CD4-positive, alpha-beta T cell (primary cell): ENCODE measurements around the gene CEBPE. TPM values are rescaled to one million over a fixed set of nuclear protein-coding genes. Genes with fewer than 3 reads are reported as not detected.

Source experiments
- ATAC-seq: fragments of 200-7000 bp; cut with Tn5 transposase; one replicate; pipeline ENCODE4 v1.10.0; 2022; ENCODE audit warnings: mild to moderate bottlenecking; ENCODE audit not compliant: poor library complexity
- CTCF ChIA-PET: fragments of 350-600 bp; sonication (Branson Sonifier 250); formaldehyde crosslinking; loops from one replicate; lab custom pipeline; 2021; ENCODE audit warnings: antibody characterized with exemption, inconsistent platforms; lab: Charles Lee
- POLR2A ChIA-PET: fragments of 350-600 bp; sonication (Branson Sonifier 250); formaldehyde crosslinking; loops from one replicate; lab custom pipeline; 2021; ENCODE audit warnings: antibody characterized with exemption, inconsistent platforms; lab: Charles Lee
- DNase-seq, 14 experiments: peaks; one replicate each; pipeline ENCODE4 v3.0.0-alpha.2; 2013 to 2020; ENCODE audit warnings: mixed read lengths in 2 of 14
- H3K27ac ChIP-seq, 2 donors: one replicate each; pipeline versions ENCODE4 v1.5.1 to v1.7.0; 2013; ENCODE audit warnings: low read length in 2 of 2, low read depth in 1 of 2, mild to moderate bottlenecking in 1 of 2
- H3K27me3 ChIP-seq, 2 experiments: 1 replicate in 1 of 2; 2 replicates in 1 of 2; pipeline versions ENCODE4 v1.6.1 to v1.7.0; 2013; ENCODE audit warnings: low read length in 2 of 2, control low read depth in 1 of 2, mild to moderate bottlenecking in 1 of 2, moderate library complexity in 1 of 2; ENCODE audit not compliant: insufficient read depth in 2 of 2, control insufficient read depth in 1 of 2
- H3K36me3 ChIP-seq: one replicate; pipeline ENCODE4 v1.6.1; 2013; ENCODE audit warnings: low read length, control low read depth; ENCODE audit not compliant: insufficient read depth
- H3K4me1 ChIP-seq: one replicate; pipeline ENCODE4 v1.6.1; 2013; ENCODE audit warnings: low read length, control low read depth; ENCODE audit not compliant: insufficient read depth
- H3K4me3 ChIP-seq: one replicate; pipeline ENCODE4 v1.5.1; 2013; ENCODE audit warnings: mild to moderate bottlenecking, low read length, moderate library complexity
- H3K9me3 ChIP-seq, 2 experiments: 1 replicate in 1 of 2; 2 replicates in 1 of 2; pipeline versions ENCODE4 v1.6.1 to v1.7.0; 2013; ENCODE audit warnings: low read length in 2 of 2, mild to moderate bottlenecking in 2 of 2, control low read depth in 1 of 2, moderate library complexity in 1 of 2; ENCODE audit not compliant: control insufficient read depth in 1 of 2, insufficient read depth in 1 of 2
- H3K27ac Mint-ChIP-seq: one replicate; pipeline ENCODE4 v1.8.0; 2020; ENCODE audit warnings: mixed read lengths
- H3K27me3 Mint-ChIP-seq: one replicate; pipeline ENCODE4 v1.8.0; 2021; ENCODE audit warnings: mixed read lengths
- H3K36me3 Mint-ChIP-seq: one replicate; pipeline ENCODE4 v1.8.0; 2021; ENCODE audit warnings: low read depth, mixed read lengths
- H3K4me1 Mint-ChIP-seq: one replicate; pipeline ENCODE4 v1.8.0; 2021; ENCODE audit warnings: low read depth, mixed read lengths
- H3K4me3 Mint-ChIP-seq: one replicate; pipeline ENCODE4 v1.8.0; 2020; ENCODE audit warnings: mild to moderate bottlenecking, mixed read lengths
- H3K9me3 Mint-ChIP-seq: one replicate; pipeline ENCODE4 v1.8.0; 2020; ENCODE audit warnings: mixed read lengths
- intact Hi-C, 2 experiments: fragments of 100-400 bp; cut with DNase I in 1 of 2; cut with micrococcal nuclease in 1 of 2; formaldehyde crosslinking; loops; one replicate each; pipeline versions ENCODE4 v1.15.1 to v1.9.0; 2023 to 2025; cut with DNase I, micrococcal nuclease
- total RNA-seq, 174 experiments: library from RNA in 2 of 174; stranded (reverse) in 2 of 174; gene quantifications; one replicate each; pipeline ENCODE4 v1.2.3 and lab custom pipeline; 2021 to 2026
- TF ChIP-seq, protein P1 (sequence below): fragments of 200-600 bp; IDR thresholded peaks from one replicate; pipeline ENCODE4 v1.8.0; 2022; ENCODE audit warnings: antibody characterized with exemption, mild to moderate bottlenecking

CEBPE gene
- total RNA-seq, 2 experiments from 2014 or later = not detected

DNA sequence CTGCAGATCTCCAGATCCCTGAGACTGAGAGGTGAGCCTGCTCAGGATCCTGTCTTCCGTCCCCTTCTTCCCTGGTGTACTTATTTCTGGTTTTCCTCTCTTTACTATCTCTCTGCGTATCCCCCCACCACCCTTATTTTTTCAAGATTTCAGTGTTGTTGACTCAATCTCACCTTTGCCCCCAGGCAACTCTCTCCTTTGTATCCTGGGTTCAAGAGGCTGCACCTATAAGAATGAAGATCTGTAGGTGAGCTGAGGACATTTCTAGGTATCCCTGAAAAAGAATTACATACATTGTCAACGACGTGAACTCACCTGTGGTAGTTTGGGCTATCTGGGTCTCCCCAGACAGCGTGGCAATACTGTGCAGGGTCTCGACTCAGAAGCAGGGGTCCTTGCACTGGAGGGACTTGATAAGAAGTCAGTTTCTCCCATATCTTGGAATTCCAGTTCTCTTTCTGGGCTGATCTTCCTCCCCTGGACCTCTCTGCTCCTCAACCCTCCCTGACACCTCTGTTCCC, 14.9 kb downstream of the CEBPE start:
- Mint-ChIP-seq H3K9me3 (no peaks in the 10 kb centered on the region), H3K36me3 (peaks cover 7% of the 10 kb centered on the region), H3K27ac (no peak overlapping the region), H3K4me1 (peaks cover 14% of the 10 kb centered on the region), H3K27me3 (no peaks in the 10 kb centered on the region), H3K4me3 (no peak overlapping the region)
- POLR2A ChIA-PET = no interaction called here
- H3K4me1 ChIP-seq = no peaks in the 10 kb centered on the region
- peaks cover 4% of the 10 kb centered on the region for H3K36me3 ChIP-seq
- no peaks in the 10 kb centered on the region for H3K9me3 ChIP-seq
- TF ChIP-seq, protein P1, sequence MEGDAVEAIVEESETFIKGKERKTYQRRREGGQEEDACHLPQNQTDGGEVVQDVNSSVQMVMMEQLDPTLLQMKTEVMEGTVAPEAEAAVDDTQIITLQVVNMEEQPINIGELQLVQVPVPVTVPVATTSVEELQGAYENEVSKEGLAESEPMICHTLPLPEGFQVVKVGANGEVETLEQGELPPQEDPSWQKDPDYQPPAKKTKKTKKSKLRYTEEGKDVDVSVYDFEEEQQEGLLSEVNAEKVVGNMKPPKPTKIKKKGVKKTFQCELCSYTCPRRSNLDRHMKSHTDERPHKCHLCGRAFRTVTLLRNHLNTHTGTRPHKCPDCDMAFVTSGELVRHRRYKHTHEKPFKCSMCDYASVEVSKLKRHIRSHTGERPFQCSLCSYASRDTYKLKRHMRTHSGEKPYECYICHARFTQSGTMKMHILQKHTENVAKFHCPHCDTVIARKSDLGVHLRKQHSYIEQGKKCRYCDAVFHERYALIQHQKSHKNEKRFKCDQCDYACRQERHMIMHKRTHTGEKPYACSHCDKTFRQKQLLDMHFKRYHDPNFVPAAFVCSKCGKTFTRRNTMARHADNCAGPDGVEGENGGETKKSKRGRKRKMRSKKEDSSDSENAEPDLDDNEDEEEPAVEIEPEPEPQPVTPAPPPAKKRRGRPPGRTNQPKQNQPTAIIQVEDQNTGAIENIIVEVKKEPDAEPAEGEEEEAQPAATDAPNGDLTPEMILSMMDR = no peak
- no peaks in the 10 kb centered on the region for H3K27me3 ChIP-seq
- no peak overlapping the region for H3K4me3 ChIP-seq
- no peak for ATAC-seq
- CTCF ChIA-PET = interaction anchor here (0.6 to 1.5 kb wide), 3 partner anchors 16 to 195 kb away, joined by 3 to 4 read pairs (median 4); no protein-coding TSS in a partner anchor
- no peak overlapping the region for H3K27ac ChIP-seq
- DNase-seq = no peak
- intact Hi-C loops = no loop called here

DNA sequence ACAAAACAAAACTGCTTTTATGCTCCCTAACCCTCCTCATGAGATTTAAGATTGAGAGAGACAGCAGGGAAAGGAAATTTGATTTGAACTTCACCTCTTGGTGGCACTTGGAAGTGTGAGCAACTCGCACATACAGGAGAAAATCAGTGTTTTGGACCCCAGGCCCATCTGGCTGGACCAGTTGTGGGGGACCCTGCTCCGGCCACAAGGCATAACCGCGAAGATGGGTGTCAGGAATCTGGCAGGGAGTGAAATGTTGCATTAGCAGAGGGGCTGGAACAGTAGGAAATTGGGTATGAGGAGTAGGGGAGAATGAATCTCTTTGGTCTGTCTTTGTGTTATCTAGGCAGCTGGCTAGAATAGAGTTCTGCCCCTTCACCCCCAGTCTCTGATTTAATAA, 15.5 kb downstream of the CEBPE start:
- Mint-ChIP-seq H3K4me3 (no peak overlapping the region), H3K9me3 (no peaks in the 10 kb centered on the region), H3K27ac (no peak overlapping the region), H3K36me3 (peaks cover 12% of the 10 kb centered on the region), H3K27me3 (no peaks in the 10 kb centered on the region), H3K4me1 (peaks cover 16% of the 10 kb centered on the region)
- Histone ChIP-seq H3K9me3 (no peaks in the 10 kb centered on the region), H3K4me1 (no peaks in the 10 kb centered on the region), H3K36me3 (peaks cover 9% of the 10 kb centered on the region), H3K4me3 (no peak overlapping the region), H3K27me3 (no peaks in the 10 kb centered on the region), H3K27ac (no peak overlapping the region)
- intact Hi-C loops = no loop called here
- TF ChIP-seq, protein P1 = no peak
- ChIA-PET CTCF (interaction anchor here (0.6 to 1.5 kb wide), 3 partner anchors 17 to 196 kb away, joined by 3 to 4 read pairs (median 4); no protein-coding TSS in a partner anchor), POLR2A (no interaction called here)
- DNase-seq (no peak), ATAC-seq (no peak)

DNA sequence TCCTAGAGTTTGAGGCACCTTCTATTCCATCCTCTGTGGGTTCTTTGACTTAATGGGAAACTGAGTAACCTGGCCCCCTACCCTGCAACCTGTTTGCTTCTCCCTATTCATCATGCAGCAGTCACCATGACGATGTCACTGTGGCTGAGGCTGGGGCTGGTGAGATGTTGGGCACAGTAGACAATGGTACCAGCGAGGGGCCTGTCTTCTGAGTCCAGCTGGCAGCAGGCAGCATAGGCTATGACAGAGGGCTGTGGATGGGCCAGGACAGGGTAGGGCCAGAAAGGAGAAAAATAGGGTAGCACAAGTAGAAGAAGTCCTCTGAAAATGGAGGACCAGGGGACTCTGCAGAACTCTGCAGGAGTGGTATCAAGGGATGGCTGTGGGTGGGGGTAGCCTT, 16.3 kb downstream of the CEBPE start:
- no peaks in the 10 kb centered on the region for H3K27me3 Mint-ChIP-seq
- Histone ChIP-seq H3K4me1 (peaks cover 2% of the 10 kb centered on the region), H3K27me3 (no peaks in the 10 kb centered on the region), H3K36me3 (peaks cover 17% of the 10 kb centered on the region), H3K4me3 (no peak overlapping the region), H3K27ac (no peak overlapping the region), H3K9me3 (no peaks in the 10 kb centered on the region)
- H3K4me1 Mint-ChIP-seq = peaks cover 17% of the 10 kb centered on the region
- H3K27ac Mint-ChIP-seq = no peak overlapping the region
- ATAC-seq (no peak), DNase-seq (no peak)
- intact Hi-C loops = no loop called here
- H3K4me3 Mint-ChIP-seq = no peak overlapping the region
- H3K36me3 Mint-ChIP-seq = peaks cover 20% of the 10 kb centered on the region
- POLR2A ChIA-PET = interaction anchor here (1.0 kb wide), 1 partner anchor 17 kb away, joined by 4 read pairs; no protein-coding TSS in a partner anchor
- no peaks in the 10 kb centered on the region for H3K9me3 Mint-ChIP-seq
- CTCF ChIA-PET = interaction anchor here (1.4 kb wide), 1 partner anchor 17 kb away, joined by 3 read pairs; no protein-coding TSS in a partner anchor
- TF ChIP-seq, protein P1 = no peak
